HG02588 (cell line): ENCODE measurements around the gene CCDC116.
"Not testable (repeated sequence)": the region's sequence is repeated elsewhere in the genome, so short reads cannot be mapped to it uniquely, and the experiment has no call there.

Source experiments
- ATAC-seq: cut with Tn5 transposase; IDR thresholded peaks from one replicate; pipeline ENCODE4 v1.9.1; 2021; ENCODE audit warnings: mild to moderate bottlenecking, moderate library complexity; ENCODE audit not compliant: unreplicated experiment

The CCDC116 gene

GRCh38 chr22:21629255-21630149 is 3.1 kb upstream of the CCDC116 start, which contains the start of gene YDJC:
YDJC (minus strand) TSS chr22:21630022; CDS start chr22:21630014, 8 bp downstream.
- ATAC-seq: peak; percentile 70

- no peak for ATAC-seq
These were observed 1.5 kb upstream of the CCDC116 start for GRCh38 chr22:21631025-21631424.

GRCh38 chr22:21632931-21633330 is 371 bp downstream of the CCDC116 start:
- no peak for ATAC-seq

GRCh38 chr22:21633481-21633880 is 921 bp downstream of the CCDC116 start:
- no peak for ATAC-seq

- ATAC-seq: no peak
These were observed 1.5 kb downstream of the CCDC116 start for GRCh38 chr22:21634081-21634480.

- no peak for ATAC-seq
These were observed 2.3 kb downstream of the CCDC116 start for GRCh38 chr22:21634844-21635243.

GRCh38 chr22:21635771-21636510 is 3.4 kb downstream of the CCDC116 start:
- ATAC-seq: no peak

GRCh38 chr22:21636629-21637218 is 4.2 kb downstream of the CCDC116 start:
- ATAC-seq: no peak

GRCh38 chr22:21637450-21637849 is 4.9 kb downstream of the CCDC116 start:
- ATAC-seq: not testable (repeated sequence)

GRCh38 chr22:21639359-21639758 is 6.8 kb downstream of the CCDC116 start:
- no peak for ATAC-seq

- ATAC-seq: no peak
These were observed 8.2 kb downstream of the CCDC116 start for GRCh38 chr22:21640810-21641209.

GRCh38 chr22:21641417-21641788 is 8.8 kb downstream of the CCDC116 start:
- ATAC-seq: no peak

GRCh38 chr22:21641789-21642583 is 9.4 kb downstream of the CCDC116 start, which contains the start of gene SDF2L1:
SDF2L1 (plus strand) TSS chr22:21642302; CDS start chr22:21642337, 35 bp downstream.
- peak; percentile 93 for ATAC-seq

GRCh38 chr22:21642584-21643448 is 10.3 kb downstream of the CCDC116 start:
- no peak for ATAC-seq

GRCh38 chr22:21643533-21644357 is 11.2 kb downstream of the CCDC116 start:
- ATAC-seq: no peak

- not testable (repeated sequence) for ATAC-seq
These were observed 13.0 kb downstream of the CCDC116 start for GRCh38 chr22:21645513-21645912.

GRCh38 chr22:21646608-21647590 is 14.3 kb downstream of the CCDC116 start:
- ATAC-seq: no peak

- no peak for ATAC-seq
These were observed 17.7 kb downstream of the CCDC116 start for GRCh38 chr22:21650280-21650679.
